K562 (cell line): ENCODE results near the gene CNOT11. TPM values are rescaled to one million over a fixed set of nuclear protein-coding genes. Genes with fewer than 3 reads are reported as not detected.

Experiments
- ARHGAP35 ChIP-seq: fragments of 450-650 bp; IDR thresholded peaks from 2 replicates; pipeline ENCODE4 v1.6.1; 2018; ENCODE audit not compliant: partially characterized antibody
- BRF2 ChIP-seq: IDR thresholded peaks from 3 replicates; pipeline ENCODE4 v1.6.1; 2011; ENCODE audit warnings: borderline replicate concordance, mild to moderate bottlenecking; ENCODE audit not compliant: insufficient read length, insufficient read depth
- CREB1 ChIP-seq, 2 experiments: sonication (generic) in 1 of 2; formaldehyde crosslinking in 1 of 2; IDR thresholded peaks; 2 replicates each; pipeline versions ENCODE4 v1.6.1 to v1.8.0; 2012 to 2022; ENCODE audit warnings: inconsistent platforms in 1 of 2, mild to moderate bottlenecking in 1 of 2, missing genetic modification reagents in 1 of 2, moderate library complexity in 1 of 2
- HMG20A ChIP-seq: fragments of 450-650 bp; formaldehyde crosslinking; conservative IDR thresholded peaks from 2 replicates; pipeline ENCODE4 v1.4.0; 2020; ENCODE audit warnings: mild to moderate bottlenecking, mixed read lengths
- MYBL2 ChIP-seq, 2 experiments: fragments of 450-650 bp in 1 of 2; sonication (generic) in 1 of 2; formaldehyde crosslinking in 1 of 2; IDR thresholded peaks; 2 replicates each; pipeline versions ENCODE4 v1.6.1 to v1.8.1; 2017 to 2022; ENCODE audit warnings: borderline replicate concordance in 1 of 2, inconsistent platforms in 1 of 2, low read depth in 1 of 2, mild to moderate bottlenecking in 1 of 2, missing genetic modification reagents in 1 of 2, moderate library complexity in 1 of 2
- MYC ChIP-seq, 2 experiments: fragments of 250-450 bp in 1 of 2; sonication (Bioruptor Pico) in 1 of 2; IDR thresholded peaks; 2 replicates each; pipeline versions ENCODE4 v1.5.1 to v1.6.1; 2012 to 2021; ENCODE audit warnings: low read depth in 2 of 2, borderline replicate concordance in 1 of 2, improper control_type of control experiment in 1 of 2, low read length in 1 of 2, mild to moderate bottlenecking in 1 of 2, moderate library complexity in 1 of 2
- NFIC ChIP-seq: fragments of 450-650 bp; IDR thresholded peaks from 2 replicates; pipeline ENCODE4 v1.6.1; 2017; ENCODE audit warnings: mild to moderate bottlenecking, inconsistent platforms
- NR2C1 ChIP-seq, 2 experiments: fragments of 450-650 bp; IDR thresholded peaks; 2 replicates each; pipeline ENCODE4 v1.6.1; 2017; ENCODE audit warnings: mild to moderate bottlenecking in 2 of 2, antibody characterized with exemption in 1 of 2, inconsistent platforms in 1 of 2, missing compliant biosample characterization in 1 of 2, missing genetic modification characterization in 1 of 2
- SAFB ChIP-seq: fragments of 200-400 bp; formaldehyde crosslinking; IDR thresholded peaks from 2 replicates; pipeline ENCODE4 v1.6.1; 2017; ENCODE audit warnings: low read depth, low read length, borderline replicate concordance
- SMAD2 ChIP-seq: fragments of 150-350 bp; IDR thresholded peaks from 2 replicates; pipeline ENCODE4 v1.6.1; 2014; ENCODE audit warnings: low read depth, mild to moderate bottlenecking, low read length
- SP2 ChIP-seq: IDR thresholded peaks from 2 replicates; pipeline ENCODE4 v1.6.1; 2011; ENCODE audit warnings: mild to moderate bottlenecking, low read depth, low read length, moderate library complexity; ENCODE audit not compliant: poor library complexity, severe bottlenecking; ENCODE audit errors: extremely low read depth
- TGIF2 ChIP-seq: sonication (generic); formaldehyde crosslinking; IDR thresholded peaks from 2 replicates; pipeline ENCODE4 v1.8.1; 2022; ENCODE audit warnings: mild to moderate bottlenecking, missing genetic modification reagents, moderate library complexity
- VEZF1 ChIP-seq: fragments of 200-800 bp; sonication (Bioruptor generic); IDR thresholded peaks from 2 replicates; pipeline ENCODE4 v1.6.1; 2017; ENCODE audit warnings: missing genetic modification characterization, missing compliant biosample characterization
- ZBTB9 ChIP-seq: fragments of 450-650 bp; formaldehyde crosslinking; IDR thresholded peaks from 2 replicates; pipeline ENCODE4 v1.4.0; 2020; ENCODE audit warnings: mild to moderate bottlenecking, moderate library complexity
- ZKSCAN8 ChIP-seq: fragments of 200-800 bp; sonication (Bioruptor generic); IDR thresholded peaks from 2 replicates; pipeline ENCODE4 v1.6.1; 2016; ENCODE audit warnings: missing genetic modification characterization, missing compliant biosample characterization
- ZNF253 ChIP-seq: fragments of 250-450 bp; sonication (Bioruptor Pico); conservative IDR thresholded peaks from 2 replicates; pipeline ENCODE4 v1.6.1; 2021; ENCODE audit warnings: mild to moderate bottlenecking
- ZNF277 ChIP-seq: fragments of 250-450 bp; sonication (Bioruptor Pico); IDR thresholded peaks from 2 replicates; pipeline ENCODE4 v1.8.0; 2022; ENCODE audit warnings: inconsistent platforms, mild to moderate bottlenecking, moderate library complexity, borderline replicate concordance
- ZNF57 ChIP-seq: fragments of 450-650 bp; formaldehyde crosslinking; IDR thresholded peaks from 2 replicates; pipeline ENCODE4 v1.4.0; 2020; ENCODE audit warnings: mild to moderate bottlenecking, moderate library complexity
- polyA plus RNA-seq, 8 experiments: library from polyadenylated mRNA; depleted of rRNA in 4 of 8; stranded (reverse) in 5 of 8; unstranded in 3 of 8; fragments of >200 nt; fragmentation: Nextera tagmentation in 2 of 8; fragmentation: Illumina TruSeq in 1 of 8; extraction: Ambion mirVana in 2 of 8; extraction: Trizol in 1 of 8; gene quantifications; 2 replicates each; pipeline versions ENCODE4 v1.2.1 to v1.2.3, GENCODE V29; 2011 to 2014; ENCODE audit warnings: inconsistent platforms in 1 of 8, missing spikeins in 1 of 8
- total RNA-seq, 7 experiments: library from RNA; depleted of rRNA in 6 of 7; stranded (reverse); fragments of >200 nt in 6 of 7; fragmentation: Illumina TruSeq in 2 of 7; extraction: Trizol in 2 of 7; gene quantifications; 2 replicates each; pipeline versions ENCODE4 v1.2.1 to v1.2.3, GENCODE V29; 2011 to 2021; ENCODE audit warnings: low replicate concordance in 1 of 7

CNOT11 gene
- total and polyA plus RNA-seq, 9 of the 15 experiments (the other 6 are each of a cell fraction or from before 2014, with no cell fraction given) = 12.7 to 163 (median 64.2) TPM

GRCh38 chr2:101252408-101253012 lies at the start of gene CNOT11 (continued):
- TF ChIP-seq CREB1 (IDR thresholded peaks at IDR 0.05) = peak; percentile 88
- TF ChIP-seq CREB1 (CRISPR knock-in tag; IDR thresholded peaks at IDR 0.05) = peak; percentile 32; the same call in 1 of the 2 replicates
- no peak for TF ChIP-seq ZNF57
- TF ChIP-seq SP2 = no peak
- no peak for TF ChIP-seq ZNF253
- TF ChIP-seq TGIF2 (CRISPR knock-in tag) = no peak
- TF ChIP-seq MYC (IDR thresholded peaks at IDR 0.05; ENCODE audit: low read depth, low read length) = peak; percentile 24; the same call in 1 of the 2 replicates
- TF ChIP-seq MYC (CRISPR knock-in tag; IDR thresholded peaks at IDR 0.05; ENCODE audit: borderline replicate concordance, low read depth) = no peak
- TF ChIP-seq SAFB = no peak
- TF ChIP-seq HMG20A (CRISPR knock-in tag) = no peak
- TF ChIP-seq ARHGAP35 = no peak
- no peak for TF ChIP-seq NR2C1 (IDR thresholded peaks at IDR 0.05)
- TF ChIP-seq NR2C1 (tag; IDR thresholded peaks at IDR 0.05) = no peak
- peak; percentile 91 for TF ChIP-seq NFIC
- TF ChIP-seq SMAD2 = no peak
- TF ChIP-seq ZNF277 = no peak
- TF ChIP-seq BRF2 = no peak
- TF ChIP-seq ZKSCAN8 (CRISPR knock-in tag) = no peak
- TF ChIP-seq MYBL2 (IDR thresholded peaks at IDR 0.05; ENCODE audit: low read depth) = no peak
- no peak for TF ChIP-seq MYBL2 (CRISPR knock-in tag; IDR thresholded peaks at IDR 0.05; ENCODE audit: borderline replicate concordance)
- peak; percentile 86 for TF ChIP-seq VEZF1 (CRISPR knock-in tag)
- TF ChIP-seq ZBTB9 (CRISPR knock-in tag) = no peak
